Upper lobe of left lung (tissue), 6 donors: ENCODE measurements around the gene KDM5A. TPM values are rescaled to one million over a fixed set of nuclear protein-coding genes. Genes with fewer than 3 reads are reported as not detected.

ENCODE experiments used
- ATAC-seq, 2 donors: fragments of 200-7000 bp; cut with Tn5 transposase; one replicate each; pipeline ENCODE4 v1.9.1; 2022; ENCODE audit warnings: mild to moderate bottlenecking in 2 of 2, moderate library complexity in 2 of 2; ENCODE audit not compliant: low FRiP score in 2 of 2
- DNase-seq, 2 donors: peaks; one replicate each; pipeline ENCODE4 v3.0.0-alpha.2; 2019 to 2020
- H3K27ac ChIP-seq, 4 donors: fragments of 200-600 bp; sonication (generic); one replicate each; pipeline ENCODE4 v1.5.1; 2016 to 2019
- H3K27me3 ChIP-seq, 4 donors: fragments of 200-600 bp; sonication (generic); one replicate each; pipeline ENCODE4 v1.5.1; 2017 to 2019
- H3K36me3 ChIP-seq, 4 donors: fragments of 200-600 bp; sonication (generic); one replicate each; pipeline ENCODE4 v1.5.1; 2016 to 2019
- H3K4me1 ChIP-seq, 4 donors: fragments of 200-600 bp; sonication (generic); one replicate each; pipeline ENCODE4 v1.5.1; 2018 to 2019
- H3K4me3 ChIP-seq, 4 donors: fragments of 200-600 bp; sonication (generic); one replicate each; pipeline ENCODE4 v1.5.1; 2017 to 2019; ENCODE audit warnings: mild to moderate bottlenecking in 2 of 4, moderate library complexity in 1 of 4
- H3K9me3 ChIP-seq, 4 donors: fragments of 200-600 bp; sonication (generic); one replicate each; pipeline ENCODE4 v1.5.1; 2018 to 2019
- EP300 ChIP-seq, 4 donors: sonication (generic); formaldehyde crosslinking; IDR thresholded peaks; one replicate each; pipeline ENCODE4 v1.5.1; 2017; ENCODE audit warnings: antibody characterized with exemption in 4 of 4, control low read depth in 2 of 4
- POLR2A ChIP-seq, 4 donors: fragments of 450-650 bp; IDR thresholded peaks; one replicate each; pipeline ENCODE4 v1.5.1; 2016 to 2017; ENCODE audit warnings: antibody characterized with exemption in 4 of 4, mild to moderate bottlenecking in 2 of 4
- POLR2AphosphoS5 ChIP-seq, 2 donors: sonication (generic); formaldehyde crosslinking; IDR thresholded peaks; one replicate each; pipeline ENCODE4 v1.5.1; 2017; ENCODE audit warnings: antibody characterized with exemption in 2 of 2
- WGBS, 2 donors: methylation state at CpG; one replicate each; pipeline ENCODE4 v1.1.5; 2017 to 2018; 5-methylcytosine and 5-hydroxymethylcytosine counted together
- total RNA-seq, 6 donors: library from RNA; depleted of rRNA in 4 of 6; stranded (reverse); fragments of >200 nt in 4 of 6; gene quantifications; one replicate each; pipeline versions ENCODE4 v1.1.0 to v1.2.1, GENCODE V29; 2016 to 2021
- TF ChIP-seq, protein P1 (sequence below), 6 experiments: fragments of 450-650 bp in 4 of 6; fragments of 200-600 bp in 2 of 6; sonication (generic) in 2 of 6; IDR thresholded peaks; one replicate each; pipeline ENCODE4 v1.5.1; 2016 to 2019; ENCODE audit warnings: antibody characterized with exemption in 6 of 6
- donor health status: DM: no; HTN: no; CAD: no; lungs with moderate emphysema.
- donor health status: DM: no; HTN: yes; CAD: no; lungs with severe emphysema.

Gene KDM5A
- total RNA-seq, 6 donors from 2014 or later, result 51.2 to 79.6 (median 60.1) TPM

DNA sequence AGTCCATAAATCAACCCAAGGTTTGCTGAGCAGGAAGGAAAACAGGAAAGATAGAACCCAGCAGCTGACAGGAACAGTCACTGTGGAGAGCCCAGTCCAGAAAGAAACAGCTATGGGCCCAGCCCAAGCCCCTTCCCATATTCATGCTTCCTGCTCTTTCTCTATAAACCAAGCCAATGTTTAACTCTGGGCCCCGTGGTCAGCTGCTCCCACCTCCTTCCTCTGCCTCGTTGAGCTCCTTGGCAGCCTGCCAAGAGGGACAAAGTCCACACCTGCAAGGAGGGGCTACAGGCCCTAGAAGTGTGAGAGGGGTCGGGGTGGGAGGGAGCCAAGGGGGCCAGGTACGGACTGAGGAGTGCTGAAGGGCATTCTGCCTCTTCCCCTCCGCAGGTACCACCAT is 136.5 kb downstream of the KDM5A start:
- no peak overlapping the region for H3K27ac ChIP-seq
- DNase-seq, result no peak
- WGBS, 2 donors, result 35 to 41% methylated on average over 4 to 5 of the region's 5 CpGs
- no peak for ATAC-seq
- H3K9me3 ChIP-seq, result peaks cover 0 to 6% (median 0%) of the 10 kb centered on the region in 4 donors
- no peak overlapping the region for H3K4me3 ChIP-seq
- H3K27me3 ChIP-seq, result no peaks in the 10 kb centered on the region
- no peaks in the 10 kb centered on the region for H3K4me1 ChIP-seq
- TF ChIP-seq, protein P1, sequence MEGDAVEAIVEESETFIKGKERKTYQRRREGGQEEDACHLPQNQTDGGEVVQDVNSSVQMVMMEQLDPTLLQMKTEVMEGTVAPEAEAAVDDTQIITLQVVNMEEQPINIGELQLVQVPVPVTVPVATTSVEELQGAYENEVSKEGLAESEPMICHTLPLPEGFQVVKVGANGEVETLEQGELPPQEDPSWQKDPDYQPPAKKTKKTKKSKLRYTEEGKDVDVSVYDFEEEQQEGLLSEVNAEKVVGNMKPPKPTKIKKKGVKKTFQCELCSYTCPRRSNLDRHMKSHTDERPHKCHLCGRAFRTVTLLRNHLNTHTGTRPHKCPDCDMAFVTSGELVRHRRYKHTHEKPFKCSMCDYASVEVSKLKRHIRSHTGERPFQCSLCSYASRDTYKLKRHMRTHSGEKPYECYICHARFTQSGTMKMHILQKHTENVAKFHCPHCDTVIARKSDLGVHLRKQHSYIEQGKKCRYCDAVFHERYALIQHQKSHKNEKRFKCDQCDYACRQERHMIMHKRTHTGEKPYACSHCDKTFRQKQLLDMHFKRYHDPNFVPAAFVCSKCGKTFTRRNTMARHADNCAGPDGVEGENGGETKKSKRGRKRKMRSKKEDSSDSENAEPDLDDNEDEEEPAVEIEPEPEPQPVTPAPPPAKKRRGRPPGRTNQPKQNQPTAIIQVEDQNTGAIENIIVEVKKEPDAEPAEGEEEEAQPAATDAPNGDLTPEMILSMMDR (IDR thresholded peaks at IDR 0.05), result no peak
- TF ChIP-seq EP300 (IDR thresholded peaks at IDR 0.05), result no peak
- no peak for TF ChIP-seq POLR2AphosphoS5 (IDR thresholded peaks at IDR 0.05)
- TF ChIP-seq POLR2A (IDR thresholded peaks at IDR 0.05), result no peak
- H3K36me3 ChIP-seq, result no peaks in the 10 kb centered on the region

DNA sequence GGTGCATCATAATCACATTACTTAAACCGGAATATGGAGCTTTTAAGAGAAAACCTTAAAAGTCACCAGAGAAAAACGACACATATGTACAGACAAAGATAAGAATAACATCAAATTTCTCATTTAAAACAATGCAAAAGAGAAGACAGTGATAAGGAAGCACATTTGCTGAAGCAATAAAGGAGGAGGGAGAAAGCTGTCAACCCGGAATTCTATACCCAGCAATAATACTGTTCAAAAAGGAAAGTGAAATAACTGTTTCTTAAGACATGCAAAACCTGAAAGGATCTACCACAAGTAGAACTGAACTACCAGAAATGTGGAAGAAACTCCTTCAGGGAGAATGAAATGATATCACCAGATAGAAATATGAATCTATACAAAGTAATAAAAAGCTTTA is 141.8 kb downstream of the KDM5A start:
- no peaks in the 10 kb centered on the region for H3K4me1 ChIP-seq
- no peak for TF ChIP-seq POLR2AphosphoS5 (IDR thresholded peaks at IDR 0.05)
- TF ChIP-seq, protein P1 (IDR thresholded peaks at IDR 0.05), result no peak
- no peak for TF ChIP-seq POLR2A (IDR thresholded peaks at IDR 0.05)
- no peak for TF ChIP-seq EP300 (IDR thresholded peaks at IDR 0.05)
- H3K27me3 ChIP-seq, result no peaks in the 10 kb centered on the region
- DNase-seq (no peak), ATAC-seq (no peak)
- peaks cover 3 to 18% (median 4%) of the 10 kb centered on the region in 4 donors for H3K9me3 ChIP-seq
- H3K36me3 ChIP-seq, result no peaks in the 10 kb centered on the region
- 81 to 85% methylated on average over 3 of the region's 3 CpGs for WGBS, 2 donors
- H3K4me3 ChIP-seq, result no peak overlapping the region
- H3K27ac ChIP-seq, result no peak overlapping the region

DNA sequence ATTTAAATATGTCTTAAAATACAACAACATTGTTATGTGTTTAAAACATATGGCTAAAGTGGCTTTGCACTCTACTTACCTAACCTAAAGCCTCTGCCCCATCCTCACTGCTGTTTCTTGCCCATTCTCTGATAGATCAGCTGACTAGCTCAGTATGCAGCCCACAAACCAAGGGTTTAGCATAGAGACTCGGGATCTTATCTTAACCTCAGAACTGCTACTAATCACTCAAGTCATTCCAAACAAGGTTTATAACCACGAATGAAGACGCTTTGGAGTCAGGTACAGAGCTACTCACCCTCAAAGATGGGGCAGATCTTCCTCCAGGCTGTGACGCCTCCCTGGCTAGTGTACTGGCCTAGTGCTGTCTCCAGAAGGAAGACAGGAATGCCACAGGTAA is 145.7 kb downstream of the KDM5A start:
- Histone ChIP-seq H3K27ac (no peak overlapping the region), H3K4me1 (no peaks in the 10 kb centered on the region), H3K4me3 (no peak overlapping the region), H3K36me3 (no peaks in the 10 kb centered on the region), H3K9me3 (peaks cover 3 to 18% (median 4%) of the 10 kb centered on the region in 4 donors), H3K27me3 (no peaks in the 10 kb centered on the region)
- no peak for TF ChIP-seq POLR2AphosphoS5 (IDR thresholded peaks at IDR 0.05)
- TF ChIP-seq POLR2A (IDR thresholded peaks at IDR 0.05), result no peak
- TF ChIP-seq EP300 (IDR thresholded peaks at IDR 0.05), result no peak
- TF ChIP-seq, protein P1 (IDR thresholded peaks at IDR 0.05), result no peak
- ATAC-seq (no peak), DNase-seq (no peak)
- 55 to 69% methylated on average over 4 of the region's 4 CpGs for WGBS, 2 donors

DNA sequence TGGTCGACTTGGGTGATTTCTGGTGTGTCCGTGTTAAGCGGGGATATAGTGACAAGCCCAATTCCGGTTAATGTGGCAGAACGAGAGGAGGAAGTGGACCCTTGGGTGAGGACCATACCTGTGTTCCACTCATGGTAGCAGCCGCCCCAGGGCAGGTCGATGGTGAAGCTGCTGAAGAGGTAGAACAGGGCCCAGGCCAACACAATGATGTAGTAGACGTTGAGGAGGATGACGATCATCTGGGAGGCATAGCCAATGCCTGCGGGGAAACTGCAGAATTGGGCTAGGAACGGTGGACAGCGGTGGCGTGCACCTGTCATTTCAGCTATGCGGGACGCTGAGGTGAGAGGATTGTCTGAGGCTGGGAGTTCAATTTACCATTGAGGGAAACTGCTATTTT is 146.6 kb downstream of the KDM5A start:
- H3K27me3 ChIP-seq, result no peaks in the 10 kb centered on the region
- H3K36me3 ChIP-seq, result no peaks in the 10 kb centered on the region
- 88 to 93% methylated on average over 15 of the region's 15 CpGs for WGBS, 2 donors
- no peak overlapping the region for H3K27ac ChIP-seq
- no peak for DNase-seq
- peaks cover 3 to 10% (median 4%) of the 10 kb centered on the region in 4 donors for H3K9me3 ChIP-seq
- TF ChIP-seq POLR2AphosphoS5 (IDR thresholded peaks at IDR 0.05), result no peak
- no peak for TF ChIP-seq POLR2A (IDR thresholded peaks at IDR 0.05)
- no peaks in the 10 kb centered on the region for H3K4me1 ChIP-seq
- no peak overlapping the region for H3K4me3 ChIP-seq
- ATAC-seq, result no peak

DNA sequence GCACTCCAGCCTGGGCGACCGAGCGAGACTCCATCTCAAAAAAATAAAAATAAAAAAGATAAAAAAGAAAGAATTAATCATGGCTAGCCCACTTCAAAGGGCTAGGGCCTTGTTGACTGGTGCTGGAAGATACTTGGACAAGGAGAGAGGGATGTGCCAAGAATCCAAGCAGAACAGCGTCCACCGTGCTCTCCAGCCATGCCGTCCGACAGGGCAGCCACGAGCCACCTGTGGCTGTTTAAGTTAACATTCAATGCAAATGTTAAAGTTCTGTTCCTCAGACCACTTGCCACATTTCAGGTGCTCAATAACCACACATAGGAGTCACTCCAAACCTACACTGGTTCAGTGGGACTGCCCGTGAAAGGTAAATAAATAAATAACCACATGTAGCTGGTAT is 147.9 kb downstream of the KDM5A start:
- no peak for DNase-seq
- H3K36me3 ChIP-seq, result no peaks in the 10 kb centered on the region
- no peaks in the 10 kb centered on the region for H3K27me3 ChIP-seq
- peaks cover 0 to 10% (median 2%) of the 10 kb centered on the region in 4 donors for H3K9me3 ChIP-seq
- 86 to 93% methylated on average over 9 of the region's 9 CpGs for WGBS, 2 donors
- no peaks in the 10 kb centered on the region for H3K4me1 ChIP-seq
- no peak overlapping the region for H3K27ac ChIP-seq
- H3K4me3 ChIP-seq, result no peak overlapping the region
- TF ChIP-seq POLR2AphosphoS5 (IDR thresholded peaks at IDR 0.05), result no peak
- TF ChIP-seq EP300 (IDR thresholded peaks at IDR 0.05), result no peak
- no peak for TF ChIP-seq POLR2A (IDR thresholded peaks at IDR 0.05)
- TF ChIP-seq, protein P1 (IDR thresholded peaks at IDR 0.05), result no peak
- ATAC-seq, result no peak
